NOMO-1 treated with DMSO at 0.1 percent for 48 hours (cell line): ENCODE data around the gene ZBP1.
A peak's percentile ranks its signal among the peaks of the same experiment; 100 is the strongest.

ENCODE experiments used
- DNase-seq: peaks from one replicate; lab custom pipeline; 2025; ENCODE audit not compliant: unreplicated experiment; lab: John Stamatoyannopoulos, UW

The ZBP1 gene

DNA sequence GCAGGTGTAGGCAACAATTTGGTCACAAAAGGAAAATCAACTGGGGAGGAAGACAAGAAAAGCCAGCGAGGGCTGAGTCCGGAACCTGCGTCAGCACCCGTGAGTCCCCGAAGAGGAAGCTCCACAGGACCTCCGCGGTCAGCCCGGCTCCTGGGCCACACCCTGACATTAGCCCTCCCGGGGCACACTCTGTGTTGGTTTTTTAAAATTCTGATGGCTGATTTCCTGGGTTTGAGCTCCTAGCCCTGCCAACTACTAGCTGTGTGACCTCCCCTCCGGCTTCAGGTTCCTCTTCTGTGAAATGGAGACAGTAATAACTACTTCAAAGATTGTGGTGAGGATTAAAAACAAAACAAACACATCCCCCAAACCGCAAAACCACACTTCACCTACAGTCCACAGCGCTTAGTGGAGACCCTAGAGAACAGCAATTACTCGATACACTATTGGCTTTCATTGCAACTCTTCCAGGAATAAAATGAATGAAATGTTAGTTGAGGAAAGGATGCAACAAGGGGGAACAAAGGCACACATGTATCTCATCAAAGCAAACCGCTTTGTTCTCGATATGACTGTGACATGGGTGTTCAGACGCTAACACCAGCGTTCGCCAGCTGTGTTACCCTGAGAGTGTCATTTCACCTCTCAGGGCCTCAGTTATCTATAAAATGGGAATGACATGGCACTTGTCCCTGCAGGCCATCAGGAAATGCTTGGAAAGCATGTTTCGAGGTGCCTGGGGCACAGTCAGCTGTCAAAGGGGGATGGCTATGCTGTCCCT, 985 bp downstream of the ZBP1 start:
- peak; percentile 87 for DNase-seq

DNA sequence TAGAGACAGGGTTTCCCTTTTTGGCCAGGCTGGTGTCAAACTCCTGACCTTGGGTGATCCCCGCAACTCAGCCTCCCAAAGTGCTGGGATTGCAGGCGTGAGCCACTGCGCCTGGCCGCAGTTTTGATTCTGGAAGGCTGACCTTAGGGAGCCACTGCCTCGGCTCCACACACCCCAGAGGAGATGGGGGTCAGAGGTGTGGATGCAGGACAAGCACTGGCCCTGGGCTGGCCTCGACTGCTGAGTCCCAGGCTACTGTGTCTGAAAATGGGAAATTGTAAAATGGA, 1.5 kb downstream of the ZBP1 start:
- DNase-seq = no peak

DNA sequence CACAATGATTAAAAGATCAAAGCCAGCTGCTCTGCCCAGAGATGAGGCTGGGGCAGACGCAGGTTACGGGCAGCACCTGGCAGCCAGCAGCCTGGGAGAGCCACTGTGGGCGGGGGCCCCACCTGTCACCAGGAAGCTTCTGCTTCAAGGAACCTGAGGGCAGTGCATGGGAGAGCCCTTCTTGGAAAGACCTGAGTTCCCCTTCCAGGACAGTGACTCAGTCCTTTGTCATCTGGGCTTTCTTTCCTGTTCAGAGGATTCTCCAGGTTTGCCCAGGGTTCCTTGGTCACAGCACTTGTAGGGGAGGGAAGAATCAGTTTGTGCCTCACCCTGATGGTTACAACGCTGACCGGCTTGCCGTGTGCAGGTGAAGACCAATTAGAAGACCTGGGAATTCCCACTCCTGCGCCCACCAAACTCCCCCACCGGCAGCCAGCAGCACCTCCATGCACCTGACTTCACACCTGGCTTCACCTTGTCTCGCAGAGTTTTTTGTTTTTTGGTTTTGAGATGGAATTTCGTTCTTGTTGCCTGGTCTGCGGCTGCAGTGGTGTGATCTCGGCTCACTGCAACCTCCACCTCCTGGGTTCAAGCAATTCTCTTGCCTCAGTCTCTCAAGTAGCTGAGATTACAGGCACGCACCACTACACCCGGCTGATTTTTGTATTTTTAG, 2.0 kb downstream of the ZBP1 start:
- no peak for DNase-seq

DNA sequence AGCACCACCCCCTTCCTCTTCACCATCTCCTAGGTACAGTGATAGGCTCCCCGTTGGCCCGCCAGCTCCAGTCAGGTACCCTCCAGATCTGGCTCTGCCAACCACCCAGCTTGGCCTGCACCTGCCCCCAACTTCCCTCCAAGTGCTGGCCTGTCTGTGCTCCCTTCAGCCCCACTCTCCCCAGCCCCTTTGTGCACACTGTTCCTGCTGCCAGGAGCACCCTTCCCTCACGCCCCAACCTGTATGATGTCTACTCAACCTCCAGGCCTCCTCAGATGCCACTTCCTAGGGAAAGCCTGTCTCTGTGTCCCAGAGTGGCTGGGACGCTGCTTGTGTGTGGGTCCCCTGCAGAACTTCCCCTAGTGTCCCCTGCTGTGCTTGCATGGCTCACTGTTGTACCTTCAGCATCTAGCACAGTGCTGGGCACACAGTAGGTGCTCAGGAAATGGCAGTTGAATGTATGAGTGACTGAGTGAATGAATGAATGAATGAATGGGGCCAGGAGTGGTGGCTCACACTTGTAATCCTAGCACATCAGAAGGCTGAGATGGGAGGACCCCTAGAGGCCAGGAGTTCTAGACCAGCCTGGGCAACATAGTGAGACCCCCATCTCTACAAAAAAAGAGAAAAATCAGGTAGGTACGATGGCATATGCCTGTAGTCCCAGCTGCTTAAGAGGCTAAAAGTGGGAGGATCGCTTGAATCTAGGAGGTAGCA, 3.0 kb downstream of the ZBP1 start:
- DNase-seq = no peak

DNA sequence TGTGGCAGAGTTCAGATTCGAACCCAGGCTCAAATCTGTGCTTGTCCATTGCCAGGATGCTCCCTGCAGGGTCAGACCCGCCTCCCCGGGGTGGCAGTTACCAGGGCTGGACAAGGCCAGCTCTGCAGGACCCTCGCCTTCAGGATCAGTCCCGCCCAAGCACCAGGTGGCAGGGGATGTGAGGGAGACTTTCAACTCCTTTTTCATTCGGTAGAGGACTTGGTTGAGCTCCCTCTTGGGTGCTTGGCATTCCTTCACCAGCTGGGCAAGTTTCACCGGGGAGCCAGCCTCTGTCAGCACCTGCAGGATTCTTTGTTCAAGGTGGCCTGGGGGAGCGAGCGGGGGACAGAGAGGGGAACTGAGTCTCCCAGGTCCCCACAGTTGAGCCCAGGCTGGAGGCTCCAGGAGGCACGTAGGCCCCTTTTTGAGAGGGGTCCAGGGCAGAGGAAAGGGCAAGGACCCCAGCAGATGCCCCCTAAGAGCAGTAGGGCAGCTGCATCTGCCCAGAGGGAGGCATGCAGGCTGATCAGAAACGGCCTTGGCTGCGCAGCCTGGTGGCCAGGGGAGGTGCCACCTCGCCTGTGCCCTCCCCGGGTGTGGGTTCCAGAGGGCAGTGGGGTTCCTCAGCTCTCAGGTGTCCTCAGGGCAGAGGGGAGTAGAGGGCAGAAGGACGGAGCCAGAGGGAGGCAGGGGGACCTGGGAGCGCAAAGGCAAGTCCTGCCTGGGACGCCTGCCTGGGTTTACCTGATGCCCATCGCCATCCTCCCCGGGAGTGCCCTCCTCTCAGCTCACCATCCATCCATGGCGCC, 3.9 kb downstream of the ZBP1 start:
- no peak for DNase-seq

DNA sequence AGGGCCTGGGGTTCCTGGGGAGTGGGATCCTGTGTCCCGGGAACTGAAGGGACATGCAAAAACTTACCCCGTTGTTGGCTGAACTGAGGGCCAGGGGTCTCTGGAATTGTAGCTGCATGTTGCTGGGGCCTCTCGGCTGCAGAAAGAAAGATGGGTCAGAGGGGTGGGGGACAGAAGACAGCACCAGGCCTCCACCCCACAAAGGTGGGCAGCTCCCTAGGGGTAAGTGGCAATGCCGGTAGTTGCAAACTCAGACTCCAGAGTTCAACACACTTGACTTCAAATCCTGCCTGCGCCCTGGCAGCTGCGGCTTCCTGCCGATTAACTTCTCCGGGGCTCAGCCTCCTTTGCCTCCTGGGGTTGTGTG, 4.8 kb downstream of the ZBP1 start:
- no peak for DNase-seq

DNA sequence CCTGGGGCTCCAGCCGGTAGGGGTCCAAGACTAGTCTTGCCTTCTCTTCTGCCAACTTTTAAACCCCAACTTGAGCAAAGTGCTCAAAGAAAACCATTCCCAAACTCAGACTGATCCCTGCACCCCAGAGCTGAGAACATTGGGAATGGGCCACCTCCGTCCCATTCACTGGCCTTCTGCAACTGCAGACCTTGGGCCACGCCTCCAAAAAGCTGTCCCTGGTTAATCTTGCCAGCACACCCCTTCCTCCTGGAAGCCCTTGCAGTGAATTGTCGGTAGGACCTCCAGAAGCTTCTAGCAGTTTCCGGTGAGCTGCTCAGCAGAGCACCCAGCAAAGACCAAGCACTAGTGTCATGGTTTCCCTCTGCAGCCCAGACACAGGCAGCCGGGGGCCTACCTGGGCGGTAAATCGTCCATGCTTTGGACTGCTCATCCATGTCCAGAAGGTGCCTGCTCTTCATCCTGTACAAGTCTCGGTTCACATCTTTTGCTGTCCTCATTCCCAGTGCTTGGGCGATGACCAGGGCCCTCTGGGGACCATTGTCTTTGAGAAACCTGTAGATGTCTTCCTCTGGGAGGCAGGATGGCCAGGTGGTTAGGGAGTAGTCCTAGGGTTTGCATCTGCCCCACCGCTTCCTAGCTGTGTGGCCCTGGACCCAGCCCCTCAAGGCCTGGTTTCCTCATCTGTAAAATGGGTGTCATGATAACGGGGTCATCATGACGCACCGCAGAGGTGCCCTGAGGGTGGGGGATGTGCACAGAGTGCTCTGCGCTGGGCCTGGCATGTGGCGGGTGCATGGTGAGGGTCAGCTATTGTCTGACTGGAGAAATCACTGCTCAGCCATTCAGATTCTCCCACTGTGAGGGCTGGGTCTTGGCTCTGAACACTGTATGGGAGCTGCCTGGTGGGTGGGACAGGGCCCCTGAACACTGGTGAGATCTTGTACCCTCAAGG, 5.5 kb downstream of the ZBP1 start:
- DNase-seq = no peak

DNA sequence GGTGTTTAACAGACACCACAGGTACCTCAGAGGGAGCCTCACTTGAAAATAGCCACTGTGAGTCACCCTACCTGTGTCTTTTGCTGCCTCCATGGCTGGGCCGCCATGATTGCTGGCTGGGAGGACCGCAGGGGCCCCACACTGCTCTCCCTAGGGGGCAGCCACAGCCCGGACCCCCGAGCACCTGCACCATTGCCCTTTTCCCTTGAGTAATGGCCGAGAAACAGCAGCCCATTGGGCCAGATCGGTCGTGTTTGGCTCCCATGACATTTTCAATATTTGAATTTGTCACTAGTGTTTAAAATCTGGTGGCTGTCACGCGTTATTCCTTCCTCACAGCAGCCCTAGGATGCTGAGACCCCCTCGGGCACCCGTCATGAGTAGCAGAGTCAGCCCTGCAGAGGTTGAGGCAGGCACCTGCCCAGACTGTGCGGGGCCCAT, 6.7 kb downstream of the ZBP1 start:
- no peak for DNase-seq

DNA sequence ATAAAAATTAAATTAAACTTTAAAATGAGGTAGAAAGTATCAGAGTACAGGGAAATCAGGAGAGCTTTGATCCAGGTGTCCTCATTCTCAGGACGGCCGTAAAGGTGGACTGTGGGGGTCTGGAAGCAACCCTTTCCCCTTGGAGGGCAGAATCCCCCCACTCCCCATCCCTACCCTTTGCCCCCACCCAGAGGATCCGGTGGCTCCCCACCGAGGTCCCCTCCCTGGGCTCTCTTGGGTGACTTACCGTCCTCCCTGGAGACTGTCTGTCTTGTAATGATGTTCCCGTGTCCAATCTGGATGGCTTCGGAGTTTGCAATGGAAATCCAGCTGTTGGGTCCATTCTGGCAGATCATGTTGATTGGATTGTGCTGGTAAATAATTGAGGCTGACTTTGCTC, 7.3 kb downstream of the ZBP1 start:
- DNase-seq = no peak

DNA sequence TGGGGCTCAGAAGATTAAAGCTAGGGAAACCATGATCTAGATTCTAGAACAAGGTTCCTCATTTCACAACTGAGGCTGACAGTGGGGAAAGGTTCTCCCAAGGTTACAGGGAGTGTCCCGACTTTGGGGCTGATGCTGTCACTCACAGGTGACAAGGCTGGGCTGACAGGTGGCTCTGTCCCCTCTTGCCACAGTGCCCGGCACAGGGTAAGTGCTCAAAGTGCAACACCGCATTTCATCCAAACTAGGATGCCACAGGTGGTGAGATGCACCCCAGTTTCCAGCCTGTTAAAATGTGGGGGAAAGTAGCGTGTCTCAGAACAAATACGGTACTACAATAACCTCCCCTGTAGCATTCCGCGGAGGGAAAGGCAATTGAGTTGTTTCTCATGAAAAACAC, 7.8 kb downstream of the ZBP1 start:
- no peak for DNase-seq

DNA sequence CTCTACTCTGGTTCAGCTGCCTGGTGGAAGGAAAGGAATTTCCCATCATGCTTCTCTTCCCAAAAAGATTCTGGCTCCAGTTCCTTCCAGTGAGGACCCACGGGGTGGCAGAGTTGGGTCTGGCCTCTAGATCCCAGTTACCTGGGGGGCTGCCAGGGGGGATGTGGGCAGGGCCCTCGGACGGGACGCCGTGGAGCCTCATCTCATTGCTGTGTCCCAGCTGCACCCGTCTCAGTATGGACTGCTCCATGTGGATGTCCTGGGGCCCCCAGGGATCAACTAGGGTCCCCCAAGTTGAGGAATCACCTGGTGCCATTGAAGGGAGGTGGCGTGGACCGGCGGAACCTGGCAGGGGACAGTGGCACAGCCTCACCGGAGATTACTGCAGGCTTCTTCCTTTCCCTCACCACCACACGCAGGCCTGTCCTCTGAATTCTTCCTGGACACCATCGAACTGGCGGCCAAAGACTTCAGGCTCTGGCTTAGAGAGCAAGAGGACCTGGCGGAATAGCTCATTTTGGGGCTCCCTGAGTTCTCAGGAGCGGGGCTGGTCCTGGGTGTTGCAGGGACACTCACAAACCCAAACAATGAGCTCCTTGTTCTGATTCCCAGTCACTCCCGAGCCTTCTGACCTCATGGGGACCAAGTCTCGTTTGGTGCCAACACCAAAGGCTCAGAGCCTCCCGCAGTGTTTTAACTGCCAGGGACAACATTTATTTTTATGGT, 8.5 kb downstream of the ZBP1 start:
- DNase-seq = no peak

DNA sequence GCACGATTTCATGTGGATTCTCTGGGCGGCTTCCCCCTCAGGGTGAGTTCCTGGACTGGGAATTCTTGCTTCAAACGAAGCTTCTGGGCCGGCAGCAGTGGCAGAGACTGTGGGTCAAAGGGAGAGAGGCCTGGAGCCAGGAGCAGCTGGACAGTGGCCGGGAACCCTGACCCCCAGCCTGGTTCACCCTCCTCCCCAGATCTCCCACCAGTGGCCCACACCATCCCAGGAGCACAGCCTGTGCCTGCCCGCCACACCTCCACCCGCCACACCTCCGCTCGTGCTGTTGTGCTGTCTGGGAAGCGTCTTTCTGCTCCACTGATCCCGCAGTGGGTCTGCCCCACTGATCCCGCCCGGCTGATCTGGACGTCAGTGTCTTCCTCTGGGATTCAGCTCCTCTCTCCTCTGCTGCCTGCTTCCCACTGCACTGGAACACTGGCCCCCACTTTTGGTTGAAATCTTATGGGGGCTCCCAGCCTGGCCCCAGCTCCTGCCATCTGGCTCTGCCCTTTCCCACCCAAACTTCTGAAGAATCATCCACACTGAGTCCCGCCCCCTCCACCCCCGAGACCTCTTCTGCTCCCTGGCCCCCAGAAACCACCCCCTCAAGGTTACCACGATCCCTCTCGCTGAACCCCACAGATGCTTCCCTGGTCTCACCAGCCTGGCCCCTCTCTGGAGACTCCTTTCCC, 9.8 kb downstream of the ZBP1 start:
- no peak for DNase-seq

DNA sequence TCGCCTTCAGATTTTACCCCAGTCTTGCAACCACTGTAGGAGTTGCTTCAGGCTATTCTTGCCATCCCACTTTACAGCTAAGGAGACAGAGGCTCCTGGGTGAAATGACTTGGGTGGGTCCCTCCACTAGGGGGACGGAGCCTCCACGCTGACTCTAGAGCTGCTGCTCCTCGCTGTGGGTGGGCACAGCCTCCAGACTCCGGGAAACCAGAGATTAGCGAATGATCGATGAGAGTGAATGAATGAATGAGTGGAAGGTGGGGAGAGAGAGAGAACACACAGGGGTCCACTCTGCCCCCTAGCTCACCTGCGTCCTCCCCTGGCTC, 10.4 kb downstream of the ZBP1 start:
- no peak for DNase-seq

DNA sequence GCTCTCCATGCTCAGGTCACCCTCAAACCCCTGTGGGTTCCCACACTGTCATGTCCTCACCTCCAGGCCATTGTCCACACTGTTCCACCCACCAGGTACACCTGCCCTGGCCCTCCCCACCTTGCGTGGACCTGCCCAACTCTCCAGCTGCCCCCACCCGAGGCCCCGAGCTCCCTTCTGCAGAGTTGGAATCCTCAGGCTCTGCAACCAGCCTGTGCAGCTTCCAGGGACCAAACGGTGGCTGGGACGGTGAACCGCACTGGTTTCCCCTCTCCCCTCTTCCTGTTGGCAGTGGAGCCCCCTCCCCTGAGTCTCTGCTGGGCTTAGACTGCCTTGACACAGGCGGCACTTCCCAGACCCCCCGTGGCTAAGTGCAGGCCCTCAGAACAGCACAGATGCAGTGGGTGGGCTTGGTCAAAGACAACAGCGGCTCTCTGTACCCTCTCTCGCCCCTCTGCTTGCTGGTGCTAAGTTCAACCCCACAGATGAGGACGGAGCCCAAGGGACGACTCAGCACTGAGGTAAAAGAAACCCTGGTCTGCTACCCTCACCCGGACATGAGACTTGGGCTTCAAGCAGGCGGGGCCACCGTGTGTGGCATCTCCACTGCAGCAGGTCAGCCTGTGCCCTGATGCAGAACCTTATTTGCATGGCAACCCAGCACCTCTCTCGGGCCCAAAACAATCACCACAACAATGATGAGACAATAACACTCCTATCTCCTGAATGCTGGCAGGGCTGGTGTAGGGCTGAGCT, 11.0 kb downstream of the ZBP1 start:
- no peak for DNase-seq

DNA sequence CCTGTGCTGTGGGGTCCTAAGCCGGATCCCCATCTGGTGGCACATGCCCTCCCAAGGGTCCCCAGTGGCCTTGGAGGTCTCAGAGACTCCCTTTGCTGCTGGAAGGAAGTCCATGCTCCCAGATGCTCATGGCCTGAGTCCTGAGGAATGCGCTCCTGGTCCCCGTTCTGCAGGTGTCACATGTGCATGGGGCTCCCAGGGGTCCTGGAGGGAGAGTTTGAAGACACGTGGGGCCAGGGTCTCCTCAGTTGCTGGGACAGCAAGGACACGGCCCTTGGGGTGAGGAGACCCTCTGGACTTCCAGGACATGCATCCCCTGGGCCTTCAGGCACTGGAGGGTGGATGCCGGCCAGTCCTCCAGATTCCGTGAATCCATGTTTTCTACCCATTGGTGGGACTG, 11.7 kb downstream of the ZBP1 start:
- DNase-seq = no peak

DNA sequence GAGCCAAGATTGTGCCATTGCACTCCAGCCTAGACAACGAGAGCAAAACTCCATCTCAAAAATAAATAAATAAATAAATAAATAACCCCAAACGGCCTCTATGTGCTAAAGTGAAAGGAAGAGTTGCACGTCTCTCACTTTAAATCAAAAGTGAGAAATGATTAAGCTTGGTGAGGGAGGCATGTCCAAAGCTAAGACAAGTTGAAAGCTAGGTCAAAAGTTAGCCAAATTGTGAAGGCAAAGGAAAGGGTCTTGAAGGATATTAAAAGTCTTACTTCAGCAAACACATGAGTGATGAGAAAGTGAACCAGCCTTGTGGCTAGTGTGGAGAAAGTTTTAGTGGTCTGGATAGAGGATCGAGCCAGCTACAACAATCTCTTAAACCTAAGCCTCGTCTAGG, 14.3 kb downstream of the ZBP1 start:
- DNase-seq = no peak

DNA sequence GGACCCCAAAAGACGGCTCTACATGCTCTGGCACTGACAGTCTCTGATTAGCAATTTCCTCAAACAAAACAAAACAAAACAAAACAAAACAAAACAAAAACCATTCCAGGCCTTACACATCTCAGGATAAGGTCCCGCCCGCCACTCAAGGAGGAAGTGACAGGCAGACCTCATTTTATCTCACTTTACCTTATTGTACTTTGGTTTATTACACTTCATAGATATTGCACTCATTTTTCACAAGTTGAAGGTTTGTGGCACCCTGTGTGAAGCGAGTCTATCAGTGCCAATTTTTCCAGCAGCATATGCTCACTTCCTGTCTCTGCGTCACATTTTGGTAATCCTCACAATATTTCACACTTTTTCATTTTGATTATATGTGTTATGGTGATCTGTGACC, 15.2 kb downstream of the ZBP1 start:
- no peak for DNase-seq

DNA sequence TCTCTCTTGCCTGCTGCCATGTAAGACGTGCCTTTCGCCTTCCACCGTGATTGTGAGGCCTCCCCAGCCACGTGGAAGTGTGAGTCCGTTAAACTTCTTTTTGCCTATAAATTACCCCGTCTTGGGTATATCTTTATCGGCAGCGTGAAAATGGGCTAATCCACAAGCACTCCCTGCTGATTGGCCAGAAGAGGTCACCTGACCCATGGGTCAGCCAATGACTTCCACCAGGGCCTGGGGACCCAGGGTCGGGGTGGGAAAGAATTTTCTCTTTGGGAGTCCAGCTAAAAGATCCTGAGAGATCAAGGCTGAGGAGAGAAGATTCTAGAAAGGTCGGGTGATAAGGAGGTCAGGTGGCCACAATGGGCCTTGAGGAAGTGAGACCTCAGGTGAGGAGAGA, 17.1 kb downstream of the ZBP1 start:
- DNase-seq = no peak

DNA sequence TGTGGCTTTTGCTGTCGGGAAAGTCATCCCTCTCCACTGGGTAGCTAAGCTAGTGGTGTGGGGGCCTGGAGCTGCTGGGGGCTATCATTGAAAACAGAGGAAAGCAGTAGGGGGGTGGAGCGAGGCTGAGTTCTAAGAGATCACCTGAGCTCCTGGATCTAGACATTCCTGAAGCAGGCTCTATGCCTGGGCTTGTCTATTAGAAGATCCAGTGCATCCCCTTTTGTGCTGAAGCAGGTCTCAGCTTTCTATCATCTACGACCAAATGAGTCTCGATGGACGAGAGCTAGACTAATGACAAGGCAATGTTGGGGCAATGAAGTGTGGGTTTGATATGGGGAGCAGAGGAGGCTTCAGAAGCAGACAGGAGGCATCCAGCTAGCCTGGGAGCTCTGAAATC, 18.5 kb downstream of the ZBP1 start:
- DNase-seq = no peak
